Lower leg skin (tissue), 3 donors: ENCODE results near the gene RTP5.

Source experiments
- CTCF ChIP-seq, 3 donors: fragments of 450-650 bp; IDR thresholded peaks; one replicate each; pipeline ENCODE4 v1.5.1; 2016; ENCODE audit warnings: antibody characterized with exemption in 3 of 3, mild to moderate bottlenecking in 3 of 3, moderate library complexity in 2 of 3
- POLR2A ChIP-seq, 2 donors: fragments of 450-650 bp; IDR thresholded peaks; one replicate each; pipeline ENCODE4 v1.6.1; 2016 to 2017; ENCODE audit warnings: antibody characterized with exemption in 2 of 2, mild to moderate bottlenecking in 1 of 2, moderate library complexity in 1 of 2

GRCh38 chr2:241896746-241897201 is 27.2 kb downstream of the RTP5 start:
- TF ChIP-seq CTCF (IDR thresholded peaks at IDR 0.05) (no peak), POLR2A (IDR thresholded peaks at IDR 0.05) (no peak)
